ENCODE data around the gene TAF3.

DNA sequence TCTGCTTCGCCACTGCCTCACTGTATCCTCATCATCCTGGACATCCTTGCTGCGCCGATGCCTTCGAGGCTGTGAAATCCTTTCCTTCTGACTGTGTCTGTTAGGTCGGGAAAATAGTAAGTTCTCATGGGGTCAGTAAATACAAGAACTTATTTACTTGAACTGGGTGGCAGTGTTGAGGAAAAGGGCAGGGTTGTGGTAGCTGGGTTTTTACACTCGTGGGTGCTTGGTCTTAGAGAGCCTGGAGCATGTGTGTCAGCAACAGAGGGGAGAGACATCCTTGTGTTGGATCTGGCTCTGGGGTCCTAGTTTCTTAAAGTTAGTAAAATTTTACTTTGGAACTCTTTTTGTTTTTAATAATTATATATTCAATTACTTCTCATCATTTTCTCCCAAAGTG is 123.3 kb downstream of the TAF3 start:
- TF ChIP-seq, protein P1, sequence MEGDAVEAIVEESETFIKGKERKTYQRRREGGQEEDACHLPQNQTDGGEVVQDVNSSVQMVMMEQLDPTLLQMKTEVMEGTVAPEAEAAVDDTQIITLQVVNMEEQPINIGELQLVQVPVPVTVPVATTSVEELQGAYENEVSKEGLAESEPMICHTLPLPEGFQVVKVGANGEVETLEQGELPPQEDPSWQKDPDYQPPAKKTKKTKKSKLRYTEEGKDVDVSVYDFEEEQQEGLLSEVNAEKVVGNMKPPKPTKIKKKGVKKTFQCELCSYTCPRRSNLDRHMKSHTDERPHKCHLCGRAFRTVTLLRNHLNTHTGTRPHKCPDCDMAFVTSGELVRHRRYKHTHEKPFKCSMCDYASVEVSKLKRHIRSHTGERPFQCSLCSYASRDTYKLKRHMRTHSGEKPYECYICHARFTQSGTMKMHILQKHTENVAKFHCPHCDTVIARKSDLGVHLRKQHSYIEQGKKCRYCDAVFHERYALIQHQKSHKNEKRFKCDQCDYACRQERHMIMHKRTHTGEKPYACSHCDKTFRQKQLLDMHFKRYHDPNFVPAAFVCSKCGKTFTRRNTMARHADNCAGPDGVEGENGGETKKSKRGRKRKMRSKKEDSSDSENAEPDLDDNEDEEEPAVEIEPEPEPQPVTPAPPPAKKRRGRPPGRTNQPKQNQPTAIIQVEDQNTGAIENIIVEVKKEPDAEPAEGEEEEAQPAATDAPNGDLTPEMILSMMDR (IDR thresholded peaks at IDR 0.05): no peak
- TF ChIP-seq POLR2A (IDR thresholded peaks at IDR 0.05) (no peak), POLR2AphosphoS5 (IDR thresholded peaks at IDR 0.05) (no peak)

Measured in breast epithelium (tissue), 3 donors.